GM23248 (cell line): ENCODE measurements around the gene ATP2B1.

Experiments
- EZH2 ChIP-seq: fragments of 200-600 bp; sonication (generic); IDR thresholded peaks from 2 replicates; pipeline ENCODE4 v1.6.1; 2018; ENCODE audit warnings: antibody characterized with exemption, mild to moderate bottlenecking; ENCODE audit not compliant: insufficient read depth, poor library complexity, severe bottlenecking
- EZH2phosphoT487 ChIP-seq: fragments of 200-600 bp; sonication (generic); IDR thresholded peaks from 2 replicates; pipeline ENCODE4 v1.6.1; 2018; ENCODE audit warnings: antibody characterized with exemption, moderate library complexity, mild to moderate bottlenecking, low read depth; ENCODE audit not compliant: insufficient read depth

DNA sequence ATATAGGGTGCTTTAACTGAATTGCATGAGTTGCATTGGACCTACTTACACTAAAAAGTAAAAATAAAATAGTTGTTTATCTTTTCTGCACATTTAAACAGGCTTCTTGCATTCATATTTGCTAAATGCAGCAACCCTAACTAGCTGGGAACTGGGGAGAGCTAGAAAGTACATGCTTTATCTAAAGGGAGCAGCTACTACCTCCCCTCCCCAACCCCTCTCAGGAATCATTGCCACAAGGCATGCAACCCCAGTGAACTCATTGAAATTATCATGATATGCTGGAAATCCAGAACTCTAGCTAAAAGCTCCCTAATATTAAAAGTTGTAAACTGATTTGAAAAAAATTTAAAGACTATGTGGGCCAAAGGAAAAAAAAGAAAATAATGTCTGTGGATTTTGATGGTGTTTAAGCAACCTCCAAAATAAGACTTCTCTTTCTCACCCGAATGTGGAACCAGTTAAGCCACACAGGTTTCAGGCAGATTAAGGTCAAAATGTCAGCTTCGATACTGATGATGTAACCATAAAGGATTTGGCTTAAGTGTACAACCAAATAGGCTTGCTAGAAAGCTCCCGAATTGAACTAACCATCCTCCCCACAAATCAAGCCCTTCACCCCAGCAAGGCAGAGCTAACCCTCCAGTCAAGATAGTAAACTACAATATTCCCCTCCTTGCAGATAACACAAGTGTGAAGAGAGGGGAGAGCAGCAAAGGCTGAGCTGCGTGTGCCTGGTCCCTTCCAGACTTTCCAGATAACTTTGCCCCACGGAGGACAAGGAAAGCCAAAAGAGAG is 169.0 kb downstream of the ATP2B1 start:
- no peak for TF ChIP-seq EZH2phosphoT487
- no peak for TF ChIP-seq EZH2
